ACHN (cell line): Measurements from ENCODE around the gene ENTPD6.
"Not testable (repeated sequence)": the region's sequence is repeated elsewhere in the genome, so short reads cannot be mapped to it uniquely, and the experiment has no call there.

ENCODE experiments used
- DNase-seq: peaks from one replicate; pipeline ENCODE4 v3.0.0-alpha.2; 2015
- in situ Hi-C: cut with HindIII; loops from 2 replicates; pipeline ENCODE4 v1.10.0; 2017; ENCODE audit warnings: low sequenced_read_pairs, low pct_ligation_motif_present, low pct_unique_long_range_greater_than_20kb

ENTPD6 gene

GRCh38 chr20:25184391-25184790, 11.1 kb upstream of the ENTPD6 start:
- DNase-seq, in situ Hi-C loops: not testable (repeated sequence)

DNA sequence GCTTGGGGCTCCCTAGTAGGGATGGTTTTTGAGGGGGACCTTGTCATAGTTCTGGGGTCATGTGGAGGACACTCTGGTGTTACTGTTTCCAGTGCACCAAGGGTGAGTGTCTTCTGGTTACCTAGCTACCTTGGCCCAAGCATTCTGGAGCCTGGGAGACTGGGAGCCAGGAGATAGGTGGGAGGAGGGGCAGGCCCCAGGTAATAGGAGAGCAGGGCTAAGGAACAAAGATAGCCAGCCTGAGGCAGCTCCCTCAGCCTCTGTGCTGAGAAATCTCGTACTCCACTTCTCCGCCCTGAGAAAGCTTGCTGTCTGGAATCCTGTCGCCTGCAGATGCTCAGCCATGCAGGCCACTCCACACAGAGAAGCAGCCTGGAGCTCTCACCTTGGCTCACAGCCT, 8.3 kb upstream of the ENTPD6 start:
- no peak for DNase-seq
- in situ Hi-C loops = no loop called here

GRCh38 chr20:25187635-25188034, 7.9 kb upstream of the ENTPD6 start:
- no peak for DNase-seq
- in situ Hi-C loops = no loop called here

GRCh38 chr20:25188218-25188617, 7.3 kb upstream of the ENTPD6 start:
- no peak for DNase-seq
- in situ Hi-C loops = no loop called here

DNA sequence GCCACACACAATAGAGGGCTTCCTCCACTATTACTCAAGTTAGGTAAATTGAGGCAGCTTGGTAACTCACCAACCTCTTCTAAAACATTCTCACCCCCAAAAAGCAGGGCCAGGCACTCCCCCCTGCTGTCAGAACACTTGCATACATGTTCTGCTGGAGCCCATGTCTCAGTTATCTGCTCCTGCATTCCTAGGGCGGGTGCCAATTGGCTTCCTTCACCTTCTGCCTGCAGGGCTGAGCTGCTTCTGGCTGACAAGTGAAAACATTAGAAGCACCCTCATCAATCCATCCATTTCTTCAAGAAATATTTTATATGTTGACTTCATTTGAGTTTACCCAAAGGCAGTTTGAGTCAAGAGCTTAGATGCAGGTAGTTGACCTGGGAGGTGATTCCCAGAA, 4.5 kb upstream of the ENTPD6 start:
- no peak for DNase-seq
- in situ Hi-C loops = no loop called here

DNA sequence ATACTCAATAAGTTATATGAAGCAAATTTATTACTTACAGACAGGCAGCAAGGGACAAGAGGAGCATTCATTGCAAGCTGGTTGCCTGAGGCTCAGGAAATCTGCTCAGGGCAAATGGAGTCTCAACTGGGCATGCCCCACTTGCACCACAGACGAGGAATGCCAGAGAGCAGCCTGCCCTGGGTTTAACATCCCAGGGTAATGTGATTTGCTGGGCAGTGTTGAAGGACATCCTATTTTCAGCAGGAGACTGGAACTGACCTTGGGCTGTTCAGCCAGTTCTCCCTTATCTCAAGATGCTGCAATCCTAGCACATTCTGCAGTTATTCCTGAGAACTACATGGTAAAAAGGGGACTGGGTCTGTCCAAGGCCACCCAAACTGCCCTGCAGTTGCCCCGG, 3.8 kb upstream of the ENTPD6 start:
- no peak for DNase-seq
- in situ Hi-C loops = no loop called here

- DNase-seq = no peak
- in situ Hi-C loops = no loop called here
Observed at GRCh38 chr20:25193843-25194242, 1.7 kb upstream of the ENTPD6 start.

- no peak for DNase-seq
- in situ Hi-C loops = no loop called here
Observed at GRCh38 chr20:25194333-25194972, 1.1 kb upstream of the ENTPD6 start.

DNA sequence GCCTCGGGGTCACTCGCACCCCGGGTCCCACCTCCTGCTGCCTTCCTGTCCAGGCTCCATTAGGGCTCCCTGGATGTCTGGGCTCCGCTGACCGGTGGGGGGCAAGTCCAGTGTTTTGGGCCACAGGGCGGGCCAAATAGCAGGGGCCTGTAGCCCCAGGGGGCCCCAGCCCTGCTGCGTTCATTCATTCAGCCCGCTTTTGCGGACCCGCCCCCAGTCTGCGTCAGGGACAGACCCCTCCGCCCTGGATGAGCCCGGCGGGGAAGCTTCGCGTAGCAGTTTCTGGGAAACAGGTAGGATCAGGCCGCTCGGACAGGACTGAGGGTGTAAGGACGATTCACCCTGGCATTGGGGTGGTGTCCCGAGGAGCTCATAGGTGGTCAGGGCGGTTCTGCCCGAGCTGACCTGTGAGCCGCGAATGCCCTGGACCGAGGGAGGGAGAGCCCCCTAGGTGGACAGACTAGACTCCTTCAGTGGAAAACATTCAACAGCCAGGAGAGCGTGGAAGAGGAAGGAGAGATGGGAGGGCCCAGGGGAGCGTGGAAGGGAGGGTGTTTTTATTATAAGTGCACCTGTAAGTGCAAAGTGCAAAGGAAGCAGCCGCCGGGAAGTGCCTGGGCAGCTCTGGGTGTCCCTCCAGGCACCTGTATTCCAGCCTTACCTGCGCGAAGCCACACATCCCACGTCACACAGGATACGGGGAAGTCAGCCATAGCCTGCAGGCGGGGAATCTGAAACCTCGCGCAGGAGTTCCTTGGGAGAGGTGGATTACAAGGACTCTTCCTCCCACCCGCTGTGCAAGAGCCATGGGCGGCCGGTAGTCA, 662 bp downstream of the ENTPD6 start:
- in situ Hi-C loops = no loop called here

DNA sequence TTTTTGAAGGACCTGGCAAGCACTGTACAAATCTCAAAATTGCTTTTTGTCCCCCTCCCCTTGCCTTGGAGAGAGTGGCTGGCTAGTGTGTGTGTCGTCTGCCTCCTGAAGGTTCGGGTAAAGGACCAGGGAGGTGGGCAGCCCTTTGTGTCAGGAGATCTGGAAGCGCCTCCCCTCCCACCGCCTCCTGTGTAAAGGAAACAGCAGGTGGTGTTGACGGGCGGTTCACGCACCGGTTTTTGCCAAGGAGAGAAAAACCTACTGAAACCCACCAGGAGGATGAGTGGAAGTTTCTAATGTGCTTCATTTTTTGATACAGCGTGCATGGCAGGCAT, 1.2 kb downstream of the ENTPD6 start:
- no peak for DNase-seq
- in situ Hi-C loops = no loop called here

More for the DNA sequence above, 662 bp downstream of the ENTPD6 start:
- peak; percentile 29 for DNase-seq

DNA sequence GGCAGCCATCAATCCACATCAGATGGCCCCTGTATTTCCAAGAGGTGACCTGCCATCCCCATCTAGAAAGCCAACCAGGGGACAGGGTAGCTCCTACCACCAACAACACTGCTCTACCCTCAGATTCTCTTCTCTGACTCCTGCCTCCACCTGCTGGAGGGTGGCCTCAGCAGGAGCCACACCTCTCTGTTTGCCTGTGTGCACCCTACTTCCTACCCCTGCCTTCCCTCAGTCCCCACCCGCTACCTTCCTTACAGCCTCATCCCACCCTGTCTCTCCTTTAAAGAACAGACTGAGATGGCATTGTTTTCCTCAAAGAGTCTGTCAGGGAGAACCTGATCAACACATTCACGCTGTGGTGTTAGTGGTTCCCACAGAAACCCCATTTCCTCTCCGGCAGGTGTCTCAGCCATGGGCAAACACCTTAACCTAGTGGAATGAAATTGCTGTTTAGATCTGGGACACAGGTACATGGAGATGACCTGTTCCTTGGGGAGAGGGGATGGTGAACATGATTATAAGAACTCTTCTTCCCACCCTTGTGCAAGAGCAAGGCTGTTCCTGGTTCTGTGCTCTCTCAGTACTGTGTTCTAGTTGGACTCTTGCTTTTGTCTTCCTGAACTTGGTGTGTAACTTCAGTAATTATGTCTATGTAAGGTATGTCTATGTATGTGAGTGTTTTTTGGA, 1.8 kb downstream of the ENTPD6 start:
- DNase-seq = no peak
- in situ Hi-C loops = no loop called here

- in situ Hi-C loops = no loop called here
- no peak for DNase-seq
Observed at GRCh38 chr20:25197870-25198190, 2.3 kb downstream of the ENTPD6 start.

GRCh38 chr20:25198663-25199383, 3.3 kb downstream of the ENTPD6 start:
- in situ Hi-C loops = no loop called here
- no peak for DNase-seq

GRCh38 chr20:25199473-25200260, 4.2 kb downstream of the ENTPD6 start:
- in situ Hi-C loops = no loop called here
- DNase-seq = no peak

GRCh38 chr20:25203089-25203488, 7.6 kb downstream of the ENTPD6 start:
- no peak for DNase-seq
- in situ Hi-C loops = no loop called here

DNA sequence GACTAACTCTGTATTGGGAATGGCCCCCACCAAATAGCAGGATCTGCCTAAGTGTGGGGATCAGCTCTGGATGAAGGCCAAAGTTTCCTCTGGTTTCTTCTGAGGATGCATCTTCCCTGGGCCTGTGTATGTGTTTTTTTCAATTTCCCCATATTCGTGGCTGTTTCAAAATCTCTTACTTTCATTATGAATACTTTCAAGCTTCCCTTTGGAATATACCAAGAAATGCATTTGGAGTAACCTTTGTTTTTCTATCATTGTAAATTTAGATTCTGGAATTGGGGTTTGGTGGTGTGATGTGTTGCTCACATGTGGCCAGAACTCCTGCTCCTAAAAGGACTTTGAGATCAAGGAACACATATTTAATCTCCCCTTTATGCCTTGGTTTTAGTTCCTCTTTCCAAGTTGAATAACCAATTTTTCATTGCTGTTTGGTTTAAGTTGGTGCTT, 8.4 kb downstream of the ENTPD6 start:
- in situ Hi-C loops = no loop called here

GRCh38 chr20:25204550-25205276, 9.2 kb downstream of the ENTPD6 start:
- DNase-seq = no peak
- in situ Hi-C loops = no loop called here

More for the DNA sequence above, 8.4 kb downstream of the ENTPD6 start:
- no peak for DNase-seq
